Activated T-cell treated with anti-CD3 and anti-CD28 coated beads, Interleukin-2, amount 50 U/mL, for 1 hour (primary cell): Measurements from ENCODE around the gene PTGIS.
"Not testable (repeated sequence)": the region's sequence is repeated elsewhere in the genome, so short reads cannot be mapped to it uniquely, and the experiment has no call there.

Source experiments
- DNase-seq: peaks from one replicate; pipeline ENCODE4 v3.0.0-alpha.2; 2020

The PTGIS gene

GRCh38 chr20:49578436-49578835, 10.5 kb upstream of the PTGIS start:
- no peak for DNase-seq

- DNase-seq: no peak
Measured at GRCh38 chr20:49575551-49576060, 7.7 kb upstream of the PTGIS start.

GRCh38 chr20:49573900-49574416, 6.0 kb upstream of the PTGIS start:
- no peak for DNase-seq

- DNase-seq: no peak
Measured at GRCh38 chr20:49572857-49573256, 4.9 kb upstream of the PTGIS start.

- no peak for DNase-seq
Measured at GRCh38 chr20:49571553-49571835, 3.6 kb upstream of the PTGIS start.

GRCh38 chr20:49570828-49571552, 3.1 kb upstream of the PTGIS start:
- DNase-seq: no peak

GRCh38 chr20:49570161-49570827, 2.4 kb upstream of the PTGIS start:
- no peak for DNase-seq

- no peak for DNase-seq
Measured at GRCh38 chr20:49569411-49570115, 1.6 kb upstream of the PTGIS start.

GRCh38 chr20:49568278-49569151, 578 bp upstream of the PTGIS start:
- no peak for DNase-seq

GRCh38 chr20:49566401-49567364, 1.3 kb downstream of the PTGIS start:
- no peak for DNase-seq

- DNase-seq: not testable (repeated sequence)
Measured at GRCh38 chr20:49564991-49565390, 2.9 kb downstream of the PTGIS start.

GRCh38 chr20:49563015-49563980, 4.6 kb downstream of the PTGIS start:
- no peak for DNase-seq

GRCh38 chr20:49562311-49563014, 5.5 kb downstream of the PTGIS start:
- no peak for DNase-seq

- no peak for DNase-seq
Measured at GRCh38 chr20:49561806-49562205, 6.1 kb downstream of the PTGIS start.

- DNase-seq: no peak
Measured at GRCh38 chr20:49561256-49561655, 6.7 kb downstream of the PTGIS start.

GRCh38 chr20:49560646-49561045, 7.3 kb downstream of the PTGIS start:
- no peak for DNase-seq

GRCh38 chr20:49560186-49560585, 7.8 kb downstream of the PTGIS start:
- DNase-seq: no peak

- DNase-seq: no peak
Measured at GRCh38 chr20:49559411-49560081, 8.4 kb downstream of the PTGIS start.

- DNase-seq: no peak
Measured at GRCh38 chr20:49558826-49559225, 9.1 kb downstream of the PTGIS start.
